ENCODE data around the gene OGDH. TPM values are rescaled to one million over a fixed set of nuclear protein-coding genes. Genes with fewer than 3 reads are reported as not detected.

The OGDH gene
- total and polyA plus RNA-seq, 9 donors: 24.4 to 84.6 (median 57.7) TPM

GRCh38 chr7:44671069-44671468 is 64.6 kb downstream of the OGDH start:
- 68 to 77% (median 76%) methylated on average over 1 of the region's 1 CpG for whole genome bisulfite sequencing, 3 donors
- no peak for DNase-seq
- no peaks in the 10 kb centered on the region for H3K36me3 ChIP-seq

GRCh38 chr7:44673324-44673723 is 66.9 kb downstream of the OGDH start:
- H3K9me3 ChIP-seq: no peaks in the 10 kb centered on the region
- H3K36me3 ChIP-seq: no peaks in the 10 kb centered on the region
- no peak overlapping the region for H3K4me3 ChIP-seq
- no peak for DNase-seq
- H3K4me1 ChIP-seq (ENCODE audit: insufficient read depth): no peaks in the 10 kb centered on the region
- whole genome bisulfite sequencing, 3 donors: 86 to 95% (median 88%) methylated on average over 2 of the region's 2 CpGs
- intact Hi-C loops (cut with DNase I): no loop called here
- H3K27ac ChIP-seq: no peak overlapping the region
- H3K27me3 ChIP-seq: no peaks in the 10 kb centered on the region
- TF ChIP-seq CTCF (IDR thresholded peaks at IDR 0.05) (no peak), POLR2A (IDR thresholded peaks at IDR 0.05) (no peak), EP300 (IDR thresholded peaks at IDR 0.05) (no peak)

More at GRCh38 chr7:44671069-44671468, 64.6 kb downstream of the OGDH start:
- Histone ChIP-seq H3K4me3 (no peak overlapping the region), H3K4me1 (ENCODE audit: insufficient read depth) (no peaks in the 10 kb centered on the region), H3K27ac (no peak overlapping the region), H3K9me3 (no peaks in the 10 kb centered on the region), H3K27me3 (no peaks in the 10 kb centered on the region)
- TF ChIP-seq POLR2A (IDR thresholded peaks at IDR 0.05) (no peak), EP300 (IDR thresholded peaks at IDR 0.05) (no peak), CTCF (IDR thresholded peaks at IDR 0.05) (no peak)
- intact Hi-C loops (cut with DNase I): no loop called here

GRCh38 chr7:44673771-44674170 is 67.3 kb downstream of the OGDH start:
- intact Hi-C loops (cut with DNase I): no loop called here
- no peak overlapping the region for H3K4me3 ChIP-seq
- H3K27ac ChIP-seq: no peak overlapping the region
- DNase-seq: no peak
- H3K27me3 ChIP-seq: no peaks in the 10 kb centered on the region
- 89 to 94% (median 90%) methylated on average over 4 to 6 of the region's 6 CpGs for WGBS, 3 donors
- no peaks in the 10 kb centered on the region for H3K36me3 ChIP-seq
- no peaks in the 10 kb centered on the region for H3K4me1 ChIP-seq (ENCODE audit: insufficient read depth)
- no peaks in the 10 kb centered on the region for H3K9me3 ChIP-seq
- TF ChIP-seq CTCF (IDR thresholded peaks at IDR 0.05): no peak
- TF ChIP-seq POLR2A (IDR thresholded peaks at IDR 0.05): no peak
- no peak for TF ChIP-seq EP300 (IDR thresholded peaks at IDR 0.05)

GRCh38 chr7:44674381-44674780 is 68.0 kb downstream of the OGDH start:
- intact Hi-C loops (cut with DNase I): no loop called here
- no peak for TF ChIP-seq POLR2A (IDR thresholded peaks at IDR 0.05)
- TF ChIP-seq CTCF (IDR thresholded peaks at IDR 0.05): no peak
- no peak for TF ChIP-seq EP300 (IDR thresholded peaks at IDR 0.05)
- Histone ChIP-seq H3K27ac (no peak overlapping the region), H3K36me3 (no peaks in the 10 kb centered on the region), H3K27me3 (no peaks in the 10 kb centered on the region), H3K4me1 (ENCODE audit: insufficient read depth) (no peaks in the 10 kb centered on the region), H3K4me3 (no peak overlapping the region), H3K9me3 (no peaks in the 10 kb centered on the region)
- WGBS, 3 donors: 97 to 100% (median 97%) methylated on average over 7 of the region's 7 CpGs
- DNase-seq: no peak

Measured in ovary (tissue), 9 donors.